H1 (cell line): ENCODE data around the gene CMIP. TPM values are rescaled to one million over a fixed set of nuclear protein-coding genes. Genes with fewer than 3 reads are reported as not detected.

Experiments used
- CTCF ChIA-PET: fragments of 300-600 bp; sonication (Branson Sonifier 250); formaldehyde crosslinking; loops from one replicate; lab custom pipeline; 2021; ENCODE audit not compliant: partially characterized antibody; lab: Charles Lee
- POLR2A ChIA-PET: fragments of 300-600 bp; sonication (Branson Sonifier 250); formaldehyde crosslinking; loops from one replicate; lab custom pipeline; 2021; ENCODE audit warnings: inconsistent platforms; ENCODE audit not compliant: partially characterized antibody; lab: Charles Lee
- DNase-seq, 2 experiments: peaks; one replicate each; pipeline versions ENCODE4 v3.0.0 to v3.0.0-alpha.2; 2010 to 2022; ENCODE audit warnings: low spot score in 2 of 2, low read depth in 1 of 2, mixed read lengths in 1 of 2
- FAIRE-seq: peaks from 2 replicates; lab custom pipeline; 2011; peaks lifted over from hg19 to GRCh38; lab: Jason Lieb, UNC
- H2AFZ ChIP-seq: 2 replicates; pipeline ENCODE4 v1.8.1; 2012; ENCODE audit warnings: low read length, inconsistent platforms
- H2AK5ac ChIP-seq: 2 replicates; pipeline ENCODE4 v1.6.1; 2013; ENCODE audit warnings: low read depth, low read length
- H2BK120ac ChIP-seq: replicated peaks from 2 replicates; pipeline ENCODE3; 2013; ENCODE audit warnings: low read depth, low read length, inconsistent platforms
- H2BK12ac ChIP-seq: 2 replicates; pipeline ENCODE4 v1.6.1; 2013; ENCODE audit warnings: low read depth, low read length
- H2BK15ac ChIP-seq: 2 replicates; pipeline ENCODE4 v1.6.1; 2013; ENCODE audit warnings: low read length
- H2BK20ac ChIP-seq: 2 replicates; pipeline ENCODE4 v1.6.1; 2013; ENCODE audit warnings: low read length
- H2BK5ac ChIP-seq: 2 replicates; pipeline ENCODE4 v1.6.1; 2013; ENCODE audit warnings: low read depth, low read length
- H3K14ac ChIP-seq: 2 replicates; pipeline ENCODE4 v1.6.1; 2013; ENCODE audit warnings: inconsistent platforms; ENCODE audit not compliant: insufficient read length
- H3K18ac ChIP-seq: 2 replicates; pipeline ENCODE4 v1.6.1; 2013; ENCODE audit warnings: low read length; ENCODE audit errors: extremely low read depth
- H3K23ac ChIP-seq: 2 replicates; pipeline ENCODE4 v1.6.1; 2013; ENCODE audit warnings: inconsistent platforms; ENCODE audit not compliant: insufficient read length
- H3K23me2 ChIP-seq: 2 replicates; pipeline ENCODE4 v1.6.1; 2013; ENCODE audit warnings: low read depth, low read length
- H3K27ac ChIP-seq: 2 replicates; pipeline ENCODE4 v1.6.1; 2011; ENCODE audit warnings: low read depth, low read length, inconsistent platforms
- H3K27me3 ChIP-seq, 4 experiments: replicated peaks in 1 of 4; 1 replicate in 1 of 4; 2 replicates in 3 of 4; pipeline versions ENCODE4 v1.6.1 to v1.8.1; 2011 to 2013; ENCODE audit warnings: low read length in 3 of 4, mild to moderate bottlenecking in 3 of 4, inconsistent platforms in 2 of 4, mixed read lengths in 2 of 4, moderate library complexity in 1 of 4; ENCODE audit not compliant: control insufficient read depth in 3 of 4, insufficient read depth in 3 of 4; ENCODE audit errors: extremely low read depth in 1 of 4
- H3K36me3 ChIP-seq, 4 experiments: 2 replicates each; pipeline versions ENCODE4 v1.6.1 to v1.8.1; 2011 to 2013; ENCODE audit warnings: mild to moderate bottlenecking in 4 of 4, low read length in 3 of 4, moderate library complexity in 2 of 4, control low read depth in 1 of 4, inconsistent platforms in 1 of 4; ENCODE audit not compliant: insufficient read depth in 4 of 4, control insufficient read depth in 2 of 4
- H3K4ac ChIP-seq: replicated peaks from 2 replicates; pipeline ENCODE3; 2013; ENCODE audit warnings: low read length, low read depth, mixed read lengths, inconsistent platforms; ENCODE audit not compliant: insufficient read length
- H3K4me1 ChIP-seq, 4 experiments: replicated peaks in 1 of 4; 1 replicate in 1 of 4; 2 replicates in 3 of 4; pipeline versions ENCODE4 v1.6.1 to v1.8.1; 2011 to 2013; ENCODE audit warnings: low read length in 3 of 4, inconsistent platforms in 2 of 4, mixed read lengths in 1 of 4; ENCODE audit not compliant: insufficient read depth in 4 of 4, control insufficient read depth in 3 of 4
- H3K4me2 ChIP-seq, 2 experiments: 2 replicates each; pipeline versions ENCODE4 v1.6.1 to v1.8.1; 2011 to 2013; ENCODE audit warnings: low read depth in 2 of 2, low read length in 2 of 2, control low read depth in 1 of 2, inconsistent platforms in 1 of 2, mild to moderate bottlenecking in 1 of 2; ENCODE audit not compliant: insufficient read depth in 1 of 2
- H3K4me3 ChIP-seq, 4 experiments: fragments of 200-600, 300-600 bp in 1 of 4; sonication (generic), shearing (Covaris generic), sonication (Bioruptor Twin) in 1 of 4; 2 replicates each; pipeline versions ENCODE4 v1.5.1 to v1.8.1; 2011 to 2016; ENCODE audit warnings: low read length in 4 of 4, low read depth in 3 of 4, control low read depth in 2 of 4, inconsistent platforms in 2 of 4, mild to moderate bottlenecking in 2 of 4, mixed read lengths in 1 of 4, moderate library complexity in 1 of 4; ENCODE audit not compliant: insufficient read depth in 2 of 4; ENCODE audit errors: extremely low read depth in 1 of 4
- H3K56ac ChIP-seq: replicated peaks from 2 replicates; pipeline ENCODE3; 2013; ENCODE audit warnings: low read depth, mild to moderate bottlenecking, mixed read lengths, low read length, inconsistent platforms; ENCODE audit not compliant: insufficient read length
- H3K79me1 ChIP-seq: 2 replicates; pipeline ENCODE4 v1.6.1; 2013; ENCODE audit warnings: low read depth, low read length, control low read depth
- H3K79me2 ChIP-seq, 2 experiments: 2 replicates each; pipeline versions ENCODE4 v1.6.1 to v1.8.1; 2012 to 2013; ENCODE audit warnings: low read length in 2 of 2, mild to moderate bottlenecking in 2 of 2, inconsistent platforms in 1 of 2; ENCODE audit not compliant: insufficient read depth in 2 of 2, control insufficient read depth in 1 of 2
- H3K9ac ChIP-seq, 4 experiments: replicated peaks in 1 of 4; 1 replicate in 1 of 4; 2 replicates in 3 of 4; pipeline versions ENCODE4 v1.6.1 to v1.8.1; 2011 to 2013; ENCODE audit warnings: low read depth in 3 of 4, low read length in 3 of 4, control low read depth in 2 of 4, mild to moderate bottlenecking in 2 of 4, moderate library complexity in 2 of 4, inconsistent platforms in 1 of 4; ENCODE audit errors: extremely low read depth in 1 of 4
- H3K9me3 ChIP-seq, 2 experiments: 2 replicates each; pipeline versions ENCODE4 v1.6.1 to v1.8.1; 2012 to 2013; ENCODE audit warnings: mild to moderate bottlenecking in 2 of 2, moderate library complexity in 2 of 2, control low read depth in 1 of 2, inconsistent platforms in 1 of 2, low read depth in 1 of 2, low read length in 1 of 2, mixed read lengths in 1 of 2; ENCODE audit not compliant: insufficient read depth in 2 of 2
- H4K20me1 ChIP-seq, 2 experiments: replicated peaks in 1 of 2; 2 replicates each; pipeline versions ENCODE3 to v1.8.1; 2011 to 2013; ENCODE audit warnings: inconsistent platforms in 2 of 2, low read length in 2 of 2, mild to moderate bottlenecking in 1 of 2; ENCODE audit not compliant: insufficient read depth in 2 of 2, control insufficient read depth in 1 of 2
- H4K5ac ChIP-seq: 2 replicates; pipeline ENCODE4 v1.6.1; 2013; ENCODE audit warnings: low read length, low read depth, mixed read lengths, inconsistent platforms; ENCODE audit not compliant: insufficient read length
- H4K8ac ChIP-seq: 2 replicates; pipeline ENCODE4 v1.8.0; 2013; ENCODE audit warnings: mild to moderate bottlenecking, moderate library complexity, low read length, inconsistent platforms; ENCODE audit not compliant: insufficient read depth; ENCODE audit errors: extremely low read depth
- H4K91ac ChIP-seq: replicated peaks from 2 replicates; pipeline ENCODE3; 2013; ENCODE audit warnings: low read length, mixed read lengths, inconsistent platforms; ENCODE audit not compliant: insufficient read length
- CBX5 ChIP-seq: fragments of 300-800, 300-1000 bp; sonication (generic); IDR thresholded peaks from 2 replicates; pipeline ENCODE4 v1.7.1; 2016; ENCODE audit warnings: antibody characterized with exemption, low read length, low read depth
- CREB1 ChIP-seq: IDR thresholded peaks from 2 replicates; pipeline ENCODE4 v1.6.1; 2012; ENCODE audit warnings: inconsistent platforms
- CTCF ChIP-seq, 3 experiments: IDR thresholded peaks; 1 replicate in 2 of 3; 2 replicates in 1 of 3; pipeline versions ENCODE4 v1.5.1 to v1.6.1; 2011; ENCODE audit warnings: low read length in 3 of 3, mild to moderate bottlenecking in 3 of 3, inconsistent platforms in 2 of 3, low read depth in 1 of 3, moderate library complexity in 1 of 3; ENCODE audit not compliant: insufficient read depth in 1 of 3; ENCODE audit errors: control extremely low read depth in 1 of 3
- MAFK ChIP-seq: IDR thresholded peaks from 2 replicates; pipeline ENCODE4 v1.6.1; 2012; ENCODE audit warnings: low read depth, mild to moderate bottlenecking, improper control_type of control experiment, low read length
- POU5F1 ChIP-seq: IDR thresholded peaks from 2 replicates; pipeline ENCODE4 v1.6.1; 2011; ENCODE audit warnings: low read depth, mild to moderate bottlenecking, low read length, moderate library complexity
- RFX5 ChIP-seq: IDR thresholded peaks from 2 replicates; pipeline ENCODE4 v1.6.1; 2011; ENCODE audit warnings: low read depth, low read length, improper control_type of control experiment, borderline replicate concordance
- SAP30 ChIP-seq: fragments of 300-600 bp; sonication (generic); IDR thresholded peaks from 2 replicates; pipeline ENCODE4 v1.7.1; 2012; ENCODE audit warnings: low read length, moderate library complexity, mild to moderate bottlenecking, inconsistent platforms; ENCODE audit not compliant: insufficient read depth, insufficient replicate concordance
- WGBS, 2 experiments: shearing (Covaris generic) in 1 of 2; methylation state at CpG; one replicate each; pipeline versions ENCODE4 v1.1.6 to v1.1.7; 2013 to 2015; ENCODE audit warnings: low lambda C conversion rate in 2 of 2, mixed read lengths in 2 of 2, inconsistent platforms in 1 of 2, low coverage in 1 of 2, missing lambda C conversion rate in 1 of 2; ENCODE audit not compliant: insufficient replicate concordance in 2 of 2, insufficient coverage in 1 of 2, insufficient read length in 1 of 2; ENCODE audit errors: extremely low coverage in 1 of 2, missing lambda C conversion rate in 1 of 2; 5-methylcytosine and 5-hydroxymethylcytosine counted together
- polyA plus RNA-seq, 7 experiments: library from polyadenylated mRNA; depleted of rRNA in 3 of 7; stranded (reverse) in 5 of 7; unstranded in 2 of 7; fragments of >200 nt in 5 of 7; fragments of 200-250 nt in 2 of 7; gene quantifications; 1 replicate in 5 of 7; 2 replicates in 1 of 7; 4 replicates in 1 of 7; pipeline versions ENCODE4 v1.2.1 to v1.2.3, GENCODE V29; 2011 to 2013; ENCODE audit warnings: missing spikeins in 2 of 7, mixed read lengths in 2 of 7
- total RNA-seq: library from RNA; stranded (reverse); fragmentation: NEBNext Ultra II Directional; extraction: Animal tissue kit (Norgen Biotek cat#: 25700); gene quantifications from 2 replicates; pipeline ENCODE4 v1.2.1, GENCODE V29; 2021

The CMIP gene
- total and polyA plus RNA-seq, 2 of the 8 experiments (the other 6 are each of a cell fraction or from before 2014, with no cell fraction given): 7.9 to 53.2 TPM

GRCh38 chr16:81739503-81739902 is 294.9 kb downstream of the CMIP start:
- FAIRE-seq: no peak
- Histone ChIP-seq H4K8ac (no peak overlapping the region; the same call in 1 of the 2 replicates), H2AK5ac (no peak overlapping the region), H2BK15ac (no peak overlapping the region), H3K79me2 (no peaks in the 10 kb centered on the region), H3K56ac (no peak overlapping the region), H3K27me3 (no peaks in the 10 kb centered on the region), H3K18ac (no peak overlapping the region), H3K9me3 (no peaks in the 10 kb centered on the region), H3K27ac (no peak overlapping the region), H3K4me3 (no peak overlapping the region), H2BK120ac (no peak overlapping the region), H3K4ac (no peak overlapping the region), H3K36me3 (no peaks in the 10 kb centered on the region), H2BK20ac (no peak overlapping the region), H4K91ac (no peak overlapping the region), H2BK12ac (no peak overlapping the region), H4K5ac (no peak overlapping the region), H4K20me1 (no peaks in the 10 kb centered on the region), H3K4me1 (peaks cover 0 to 2% (median 0%) of the 10 kb centered on the region in 4 experiments; a peak in 3 of 7 replicates), H3K79me1 (no peaks in the 10 kb centered on the region), H3K4me2 (no peak overlapping the region), H3K9ac (no peak overlapping the region), H2AFZ (no peak overlapping the region), H2BK5ac (no peak overlapping the region), H3K23ac (no peak overlapping the region), H3K14ac (no peak overlapping the region), H3K23me2 (no peaks in the 10 kb centered on the region; the same call in 1 of the 2 replicates)
- DNase-seq: no peak
- ChIA-PET POLR2A (interaction anchor here (0.8 kb wide), 1 partner anchor 10 kb away, joined by 4 read pairs; no protein-coding TSS in a partner anchor), CTCF (interaction anchor here (0.6 to 4.5 kb wide), 18 partner anchors 9 to 414 kb away, joined by 3 to 29 read pairs (median 4); no protein-coding TSS in a partner anchor)
- WGBS, 2 experiments: 93% methylated on average over 8 of the region's 8 CpGs; no CpG with 5 or more reads in 1 of the 2 experiments
- no peak for TF ChIP-seq CREB1
- TF ChIP-seq RFX5: no peak
- TF ChIP-seq MAFK: no peak
- no peak for TF ChIP-seq SAP30
- TF ChIP-seq CBX5: no peak
- TF ChIP-seq CTCF (IDR thresholded peaks at IDR 0.05; ENCODE audit: control extremely low read depth in 1 of 3, insufficient read depth in 1 of 3, low read depth in 1 of 3, low read length in 3 of 3): no peak
- TF ChIP-seq POU5F1: no peak
